MM.1S (cell line): Measurements from ENCODE around the gene CCNK.

ENCODE experiments used
- DNase-seq: peaks from one replicate; pipeline ENCODE4 v3.0.0-alpha.2; 2015
- H2AFZ ChIP-seq: fragments of 300-600 bp; sonication (generic); 2 replicates; pipeline ENCODE4 v1.6.0; 2016; ENCODE audit warnings: antibody characterized with exemption, low read length
- H3F3A ChIP-seq: fragments of 300-600 bp; sonication (generic); 2 replicates; pipeline ENCODE4 v1.6.1; 2016; ENCODE audit warnings: mild to moderate bottlenecking, antibody characterized with exemption, low read length, moderate library complexity, mixed read lengths; ENCODE audit not compliant: insufficient read depth
- H3K27ac ChIP-seq: fragments of 300-600 bp; sonication (generic); 2 replicates; pipeline ENCODE4 v1.5.1; 2016; ENCODE audit warnings: mild to moderate bottlenecking, low read length
- H3K27me3 ChIP-seq: fragments of 300-600 bp; sonication (generic); replicated peaks from 2 replicates; pipeline ENCODE4 v1.6.0; 2016; ENCODE audit warnings: low read length; ENCODE audit not compliant: insufficient read depth
- H3K36me3 ChIP-seq: fragments of 300-600 bp; sonication (generic); replicated peaks from 2 replicates; pipeline ENCODE4 v1.6.1; 2016; ENCODE audit warnings: mild to moderate bottlenecking, low read length, mixed read lengths; ENCODE audit not compliant: insufficient read depth
- H3K4me1 ChIP-seq: fragments of 300-600 bp; sonication (generic); 2 replicates; pipeline ENCODE4 v1.6.1; 2016; ENCODE audit warnings: low read length, mixed read lengths
- H3K4me2 ChIP-seq: fragments of 300-600 bp; sonication (generic); 2 replicates; pipeline ENCODE4 v1.6.0; 2016; ENCODE audit warnings: low read depth, low read length
- H3K4me3 ChIP-seq: fragments of 300-600 bp; sonication (generic); 2 replicates; pipeline ENCODE4 v1.5.1; 2016; ENCODE audit warnings: low read length, mixed read lengths
- H3K79me2 ChIP-seq: fragments of 300-600 bp; sonication (generic); 2 replicates; pipeline ENCODE4 v1.6.1; 2016; ENCODE audit warnings: mixed run types, low read length, mixed read lengths
- H3K9ac ChIP-seq: fragments of 300-600 bp; sonication (generic); 2 replicates; pipeline ENCODE4 v1.6.1; 2016; ENCODE audit warnings: low read length, mixed read lengths
- H3K9me2 ChIP-seq: fragments of 300-600 bp; sonication (generic); replicated peaks from 2 replicates; pipeline ENCODE4 v1.6.1; 2016; ENCODE audit warnings: mild to moderate bottlenecking, low read length, mixed read lengths; ENCODE audit not compliant: insufficient read depth
- H3K9me3 ChIP-seq: fragments of 300-600 bp; sonication (generic); replicated peaks from 2 replicates; pipeline ENCODE4 v1.6.1; 2016; ENCODE audit warnings: mild to moderate bottlenecking, low read length, mixed read lengths; ENCODE audit not compliant: insufficient read depth
- H4K20me1 ChIP-seq: fragments of 300-600 bp; sonication (generic); 2 replicates; pipeline ENCODE4 v1.6.1; 2016; ENCODE audit warnings: mild to moderate bottlenecking, low read length, moderate library complexity, mixed read lengths; ENCODE audit not compliant: insufficient read depth
- CTCF ChIP-seq: fragments of 300-600 bp; sonication (generic); IDR thresholded peaks from 2 replicates; pipeline ENCODE4 v1.5.1; 2016; ENCODE audit warnings: antibody characterized with exemption, low read length, mixed read lengths
- EZH2 ChIP-seq: fragments of 300-600 bp; sonication (generic); optimal IDR thresholded peaks from 2 replicates; pipeline ENCODE3; 2017; ENCODE audit warnings: low read depth, mild to moderate bottlenecking, antibody characterized with exemption, low read length, mixed read lengths
- EZH2phosphoT487 ChIP-seq: fragments of 300-600 bp; sonication (generic); IDR thresholded peaks from 2 replicates; pipeline ENCODE4 v1.6.1; 2018; ENCODE audit warnings: antibody characterized with exemption, low read length

The CCNK gene

GRCh38 chr14:99460793-99461192 is 20.4 kb upstream of the CCNK start:
- no peak overlapping the region for H3K4me2 ChIP-seq
- no peaks in the 10 kb centered on the region for H3K9me2 ChIP-seq
- TF ChIP-seq CTCF (no peak), EZH2 (no peak), EZH2phosphoT487 (no peak)
- H3K36me3 ChIP-seq, result no peaks in the 10 kb centered on the region
- no peaks in the 10 kb centered on the region for H3K9me3 ChIP-seq
- no peaks in the 10 kb centered on the region for H3K27me3 ChIP-seq
- no peaks in the 10 kb centered on the region for H3K4me1 ChIP-seq
- DNase-seq, result no peak
- no peak overlapping the region for H3K4me3 ChIP-seq
- H4K20me1 ChIP-seq, result no peaks in the 10 kb centered on the region
- H3K9ac ChIP-seq, result no peak overlapping the region
- no peak overlapping the region for H3K27ac ChIP-seq
- H3K79me2 ChIP-seq, result no peaks in the 10 kb centered on the region
- H3F3A ChIP-seq, result no peaks in the 10 kb centered on the region
- no peak overlapping the region for H2AFZ ChIP-seq

- Histone ChIP-seq H2AFZ (no peak overlapping the region), H3F3A (no peaks in the 10 kb centered on the region), H3K9me2 (no peaks in the 10 kb centered on the region), H3K9me3 (no peaks in the 10 kb centered on the region), H3K4me1 (no peaks in the 10 kb centered on the region), H3K79me2 (no peaks in the 10 kb centered on the region), H3K36me3 (no peaks in the 10 kb centered on the region), H3K27me3 (no peaks in the 10 kb centered on the region), H3K9ac (no peak overlapping the region), H3K27ac (no peak overlapping the region), H3K4me2 (no peak overlapping the region), H4K20me1 (no peaks in the 10 kb centered on the region), H3K4me3 (no peak overlapping the region)
- no peak for DNase-seq
- no peak for TF ChIP-seq EZH2phosphoT487
- no peak for TF ChIP-seq CTCF
- TF ChIP-seq EZH2, result no peak
These were observed 19.7 kb upstream of the CCNK start for GRCh38 chr14:99461411-99462085.

- TF ChIP-seq EZH2 (no peak), EZH2phosphoT487 (no peak), CTCF (no peak)
- Histone ChIP-seq H3K27me3 (no peaks in the 10 kb centered on the region), H3K79me2 (no peaks in the 10 kb centered on the region; the same call in 1 of the 2 replicates), H3K4me2 (no peak overlapping the region), H4K20me1 (no peaks in the 10 kb centered on the region), H3K27ac (no peak overlapping the region), H3K4me3 (no peak overlapping the region), H3K9ac (no peak overlapping the region), H3F3A (no peaks in the 10 kb centered on the region), H3K4me1 (no peaks in the 10 kb centered on the region), H2AFZ (no peak overlapping the region), H3K9me3 (no peaks in the 10 kb centered on the region), H3K9me2 (no peaks in the 10 kb centered on the region), H3K36me3 (no peaks in the 10 kb centered on the region)
- no peak for DNase-seq
These were observed 19.0 kb upstream of the CCNK start for GRCh38 chr14:99462210-99462609.
